HG03045 (cell line): ENCODE results near the gene KCTD11.

Experiments used
- ATAC-seq: cut with Tn5 transposase; IDR thresholded peaks from one replicate; pipeline ENCODE4 v1.9.1; 2021; ENCODE audit warnings: mild to moderate bottlenecking, moderate library complexity; ENCODE audit not compliant: unreplicated experiment

Gene KCTD11

DNA sequence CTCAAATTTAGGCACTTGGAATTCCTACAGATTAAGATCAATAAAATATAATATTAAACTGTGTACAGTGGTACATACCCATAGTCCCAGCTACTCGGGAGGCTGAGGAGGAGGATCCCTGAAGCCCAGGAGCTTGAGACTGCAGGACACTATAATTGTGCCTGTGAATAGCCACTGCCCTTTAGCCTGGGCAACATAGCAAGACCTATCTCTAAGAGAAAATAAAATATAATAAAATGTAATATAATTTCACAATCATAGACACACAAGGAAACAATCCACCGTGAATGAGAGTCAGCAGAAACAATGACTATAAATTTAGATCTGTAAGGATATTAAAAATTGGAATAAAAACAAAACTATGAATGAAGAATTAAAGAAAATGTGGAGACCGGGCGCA is 18.9 kb downstream of the KCTD11 start:
- no peak for ATAC-seq

DNA sequence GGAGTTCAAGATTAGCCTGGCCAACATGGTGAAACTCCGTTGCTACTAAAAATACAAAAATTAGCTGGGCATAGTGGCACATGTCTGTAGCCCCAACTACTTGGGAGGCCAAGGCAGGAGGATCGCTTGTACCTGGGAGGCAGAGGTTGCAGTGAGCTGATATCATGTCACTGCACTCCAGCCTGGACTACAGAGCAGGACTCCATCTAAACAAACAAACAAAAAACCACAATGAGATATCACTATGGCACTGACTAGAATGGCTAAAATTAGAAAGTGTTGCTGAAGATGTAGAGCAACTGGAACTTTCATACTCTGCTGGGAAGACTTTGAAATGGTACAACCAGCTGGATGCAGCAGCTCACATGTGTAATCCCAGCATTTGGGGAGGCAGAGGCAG is 22.4 kb downstream of the KCTD11 start:
- no peak for ATAC-seq

DNA sequence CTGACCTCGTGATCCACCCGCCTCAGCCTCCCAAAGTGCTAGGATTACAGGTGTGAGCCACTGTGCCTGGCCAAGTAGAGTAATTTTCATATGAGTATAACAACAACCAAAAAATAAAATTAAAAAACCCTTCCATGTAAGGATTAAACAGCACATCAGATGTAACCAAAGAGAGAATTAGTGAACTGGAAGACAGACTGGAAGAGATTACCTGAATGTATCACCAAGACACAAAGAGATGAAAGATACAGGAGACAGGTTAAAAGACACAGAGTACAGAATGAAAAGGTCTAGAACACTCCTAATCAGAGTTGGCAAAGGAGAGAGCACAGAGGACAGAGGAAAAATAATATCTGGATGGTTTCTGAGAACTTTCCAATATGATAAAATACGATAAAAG is 27.2 kb downstream of the KCTD11 start:
- no peak for ATAC-seq

DNA sequence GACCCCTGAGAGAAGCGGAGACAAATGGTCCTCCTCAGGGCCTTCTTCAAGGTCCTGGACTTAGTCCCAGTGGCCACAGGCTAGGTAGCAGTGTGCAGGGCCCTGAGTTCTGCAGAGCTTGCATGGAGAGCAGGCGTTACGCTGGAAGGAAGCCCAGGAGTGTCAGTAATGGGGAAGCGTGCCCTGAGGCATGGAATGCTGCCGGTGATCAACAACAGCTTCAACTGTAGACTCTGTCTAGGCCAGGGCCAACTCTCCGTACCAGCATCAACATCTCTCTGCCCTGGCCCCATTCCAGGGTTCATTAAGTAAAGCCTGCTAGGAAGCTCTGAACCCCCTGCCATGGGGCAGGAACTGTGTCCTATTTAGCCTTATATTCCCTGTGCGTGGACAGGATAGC is 28.4 kb downstream of the KCTD11 start:
- ATAC-seq, result no peak

DNA sequence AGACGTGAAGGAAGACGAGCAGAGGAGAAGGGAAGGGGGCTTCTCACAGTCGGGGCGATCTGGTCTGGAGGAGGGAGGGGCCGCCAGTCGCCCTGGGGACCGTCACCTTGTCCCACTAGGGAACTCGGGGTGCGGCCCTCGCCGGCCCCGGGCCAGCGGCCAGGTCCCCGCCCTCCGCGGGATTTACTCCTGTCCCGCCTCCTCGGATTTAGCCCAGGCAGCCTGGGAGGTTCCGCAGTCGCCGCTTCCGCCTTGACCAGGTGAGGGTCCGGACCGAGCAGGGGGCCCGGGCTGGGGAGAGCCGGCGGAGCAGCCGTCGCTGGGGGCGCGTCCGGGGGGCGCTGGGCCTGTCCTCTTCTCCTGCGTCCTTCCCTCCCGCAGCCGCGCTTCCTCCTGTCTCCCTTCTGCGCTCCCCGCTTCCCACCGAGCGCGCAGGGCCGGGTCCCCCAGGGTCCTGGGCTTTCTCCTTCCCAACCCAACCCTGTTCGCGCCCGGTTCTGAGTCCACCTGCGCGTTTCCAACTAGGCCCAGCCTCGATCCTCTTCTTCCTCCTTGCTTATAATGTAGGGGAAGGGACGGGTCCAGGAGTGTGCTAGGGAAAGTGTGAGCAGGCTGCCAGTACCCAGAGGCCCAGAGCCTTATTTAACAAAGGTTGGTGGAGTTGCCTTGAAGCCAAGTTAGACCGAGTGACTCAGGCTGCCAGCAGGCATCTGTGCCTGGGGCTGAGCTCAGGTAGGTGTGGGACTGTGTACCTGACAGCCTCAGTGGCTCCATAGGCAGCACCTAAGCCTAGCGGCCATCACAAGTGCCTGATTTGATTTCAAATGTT is 29.1 kb downstream of the KCTD11 start, which contains the start of gene TNK1:
Gene TNK1 (plus strand): TSS at position 235 of the 829 bp plus-strand sequence. CDS start 1,838 bp downstream, outside the sequence.
- no peak for ATAC-seq

DNA sequence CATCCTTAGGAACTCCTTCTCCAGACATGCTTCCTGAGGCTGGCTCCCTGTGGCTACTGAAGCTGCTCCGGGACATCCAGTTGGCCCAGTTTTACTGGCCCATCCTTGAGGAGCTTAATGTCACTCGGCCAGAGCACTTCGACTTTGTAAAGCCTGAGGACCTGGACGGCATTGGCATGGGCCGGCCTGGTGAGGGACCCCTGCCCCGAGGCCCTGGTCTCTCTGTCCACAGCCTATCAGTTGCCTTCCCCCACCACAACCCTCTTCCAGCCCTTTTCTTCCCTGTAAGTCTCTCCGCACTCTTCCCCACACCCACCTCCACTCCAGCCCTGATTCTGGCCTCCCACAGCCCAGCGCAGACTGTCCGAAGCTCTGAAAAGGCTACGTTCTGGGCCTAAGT is 30.9 kb downstream of the KCTD11 start:
- no peak for ATAC-seq

DNA sequence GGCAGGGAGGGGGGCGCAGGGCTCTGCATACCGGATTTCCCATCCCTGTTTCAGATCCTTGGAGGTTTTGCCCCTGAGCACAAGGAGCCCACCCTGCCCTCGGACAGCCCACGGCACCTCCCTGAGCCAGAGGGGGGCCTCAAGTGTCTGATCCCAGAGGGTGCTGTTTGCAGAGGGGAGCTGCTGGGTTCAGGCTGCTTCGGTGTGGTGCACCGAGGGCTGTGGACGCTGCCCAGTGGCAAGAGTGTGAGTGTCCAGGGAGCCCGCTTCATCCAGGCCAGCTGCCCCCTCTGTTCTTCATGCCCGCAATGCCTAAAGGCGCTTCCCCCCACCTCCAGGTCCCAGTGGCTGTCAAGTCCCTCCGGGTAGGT is 31.4 kb downstream of the KCTD11 start:
- no peak for ATAC-seq

DNA sequence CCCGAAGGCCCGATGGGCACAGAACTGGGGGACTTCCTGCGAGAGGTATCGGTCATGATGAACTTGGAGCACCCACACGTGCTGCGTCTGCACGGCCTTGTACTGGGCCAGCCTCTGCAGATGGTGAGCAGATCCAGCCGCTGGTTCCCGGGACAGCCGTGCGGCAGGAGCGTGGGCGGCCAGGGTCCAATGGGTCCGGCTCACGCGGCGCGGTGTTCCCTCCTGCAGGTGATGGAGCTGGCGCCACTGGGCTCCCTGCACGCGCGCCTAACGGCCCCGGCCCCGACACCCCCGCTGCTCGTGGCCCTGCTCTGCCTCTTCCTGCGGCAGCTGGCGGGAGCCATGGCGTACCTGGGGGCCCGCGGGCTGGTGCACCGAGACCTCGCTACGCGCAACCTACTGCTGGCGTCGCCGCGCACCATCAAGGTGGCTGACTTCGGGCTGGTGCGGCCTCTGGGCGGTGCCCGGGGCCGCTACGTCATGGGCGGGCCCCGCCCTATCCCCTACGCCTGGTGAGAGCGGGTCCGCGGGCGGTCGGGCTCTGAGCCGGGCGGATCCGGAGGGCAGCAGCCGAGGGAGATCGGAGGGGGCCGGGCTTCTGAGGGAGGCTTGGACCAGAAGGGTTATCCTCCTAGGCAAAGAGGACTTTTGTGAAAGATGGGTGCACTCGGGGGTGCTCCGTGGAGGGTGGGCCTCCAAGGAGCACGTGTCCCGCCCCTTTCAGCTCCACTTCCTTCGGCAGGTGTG is 32.0 kb downstream of the KCTD11 start:
- peak; percentile 63 for ATAC-seq

DNA sequence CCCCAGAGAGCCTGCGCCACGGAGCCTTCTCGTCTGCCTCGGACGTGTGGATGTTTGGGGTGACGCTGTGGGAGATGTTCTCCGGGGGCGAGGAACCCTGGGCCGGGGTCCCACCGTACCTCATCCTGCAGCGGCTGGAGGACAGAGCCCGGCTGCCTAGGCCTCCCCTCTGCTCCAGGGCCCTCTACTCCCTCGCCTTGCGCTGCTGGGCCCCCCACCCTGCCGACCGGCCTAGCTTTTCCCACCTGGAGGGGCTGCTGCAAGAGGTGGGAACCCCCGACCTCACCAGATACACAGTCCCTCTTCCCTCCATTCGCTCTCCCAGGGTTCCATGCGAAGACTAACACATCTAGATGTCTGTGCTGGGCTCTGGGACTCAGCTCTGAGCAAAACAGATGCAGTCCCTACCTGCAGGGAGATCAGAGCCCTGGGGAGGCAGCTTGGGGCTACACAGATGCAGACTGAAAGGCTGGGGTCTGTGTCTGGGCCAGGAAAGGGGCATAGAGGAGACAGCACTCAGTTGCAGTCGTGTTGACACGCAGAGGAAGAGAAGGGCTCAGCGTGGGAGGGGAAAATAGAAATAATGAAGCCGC is 32.6 kb downstream of the KCTD11 start:
- no peak for ATAC-seq

DNA sequence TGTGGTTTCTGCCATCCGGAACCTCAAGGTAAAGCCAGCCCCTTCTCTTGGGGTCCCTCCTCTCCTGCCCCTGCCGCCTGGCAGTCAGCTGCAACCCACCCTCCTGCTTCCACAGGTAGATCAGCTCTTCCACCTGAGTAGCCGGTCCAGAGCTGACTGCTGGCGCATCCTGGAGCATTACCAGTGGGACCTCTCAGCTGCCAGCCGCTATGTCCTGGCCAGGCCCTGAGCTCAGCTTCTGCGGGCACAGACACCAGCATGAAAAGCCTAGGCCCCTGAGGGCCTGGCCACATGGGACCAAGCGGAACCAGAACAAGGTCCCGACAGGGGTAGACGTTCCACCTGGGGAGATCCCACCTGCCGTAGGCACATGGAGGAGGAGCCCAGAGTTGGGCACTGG is 36.9 kb downstream of the KCTD11 start:
- no peak for ATAC-seq

DNA sequence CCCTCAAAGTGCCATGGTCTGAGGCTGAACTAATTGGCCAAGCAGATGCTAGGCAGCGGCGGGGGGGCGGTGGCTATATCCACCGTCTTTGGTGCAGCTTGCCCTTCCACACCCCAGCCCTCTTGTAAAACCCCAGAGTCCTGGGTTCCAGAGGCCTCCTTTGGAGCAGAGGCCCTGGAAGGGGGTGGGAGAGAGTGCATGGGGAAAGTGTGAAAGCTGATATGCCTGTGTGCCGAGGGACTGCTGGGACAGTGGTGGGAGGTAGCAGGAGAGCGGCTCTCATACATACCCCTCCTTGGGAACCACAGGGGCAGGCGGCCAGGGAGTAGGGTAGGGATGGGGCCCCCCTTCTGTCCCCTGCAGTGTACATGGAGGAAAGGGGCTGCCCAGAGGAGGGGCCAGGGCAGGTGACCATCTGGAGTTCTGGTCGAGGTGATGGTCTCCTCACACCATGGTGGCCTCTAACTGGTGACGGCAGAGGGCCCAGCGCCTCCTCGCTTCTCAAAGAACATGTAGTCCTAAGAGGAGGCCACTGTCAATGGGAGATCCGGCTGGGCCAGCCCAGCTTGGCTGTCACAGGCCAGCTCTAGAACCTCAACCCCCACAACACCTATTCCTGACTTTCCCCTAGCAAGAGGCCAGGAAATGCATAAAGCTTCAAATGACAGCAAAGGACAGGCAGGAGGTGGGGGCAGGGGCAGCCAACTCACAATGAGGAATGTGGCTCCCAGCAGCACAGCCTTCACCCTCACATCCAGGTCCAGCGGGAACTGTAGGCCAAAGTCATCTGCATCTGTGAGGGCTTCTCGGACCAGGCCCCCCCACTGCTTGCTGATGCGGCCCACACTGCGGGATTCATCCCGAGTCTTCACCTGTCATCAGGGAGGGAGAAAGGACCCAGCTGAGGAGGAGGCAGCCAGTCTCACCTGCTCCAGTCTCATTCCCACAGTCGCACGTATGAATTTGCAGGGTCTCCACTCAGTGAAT is 38.3 kb downstream of the KCTD11 start:
- ATAC-seq, result no peak

DNA sequence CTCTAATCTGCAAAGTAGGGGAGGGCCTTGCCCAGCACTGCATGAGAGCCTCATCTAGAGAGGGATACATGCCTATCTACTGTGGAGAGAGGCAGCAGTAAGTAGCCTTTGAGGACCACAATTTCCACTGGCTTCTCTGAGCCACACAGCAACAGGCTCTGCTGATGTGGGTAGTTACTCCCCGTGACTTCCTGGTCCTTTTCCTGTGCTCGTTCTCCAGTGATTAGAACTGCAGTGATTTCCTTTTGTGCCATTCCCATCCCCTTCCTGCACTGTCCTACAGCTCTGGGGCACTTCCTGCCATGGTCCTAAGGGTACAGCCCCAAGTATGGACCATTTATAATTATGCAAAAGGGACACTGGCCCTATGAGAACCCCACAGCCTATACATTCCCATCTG is 39.3 kb downstream of the KCTD11 start:
- ATAC-seq, result no peak

DNA sequence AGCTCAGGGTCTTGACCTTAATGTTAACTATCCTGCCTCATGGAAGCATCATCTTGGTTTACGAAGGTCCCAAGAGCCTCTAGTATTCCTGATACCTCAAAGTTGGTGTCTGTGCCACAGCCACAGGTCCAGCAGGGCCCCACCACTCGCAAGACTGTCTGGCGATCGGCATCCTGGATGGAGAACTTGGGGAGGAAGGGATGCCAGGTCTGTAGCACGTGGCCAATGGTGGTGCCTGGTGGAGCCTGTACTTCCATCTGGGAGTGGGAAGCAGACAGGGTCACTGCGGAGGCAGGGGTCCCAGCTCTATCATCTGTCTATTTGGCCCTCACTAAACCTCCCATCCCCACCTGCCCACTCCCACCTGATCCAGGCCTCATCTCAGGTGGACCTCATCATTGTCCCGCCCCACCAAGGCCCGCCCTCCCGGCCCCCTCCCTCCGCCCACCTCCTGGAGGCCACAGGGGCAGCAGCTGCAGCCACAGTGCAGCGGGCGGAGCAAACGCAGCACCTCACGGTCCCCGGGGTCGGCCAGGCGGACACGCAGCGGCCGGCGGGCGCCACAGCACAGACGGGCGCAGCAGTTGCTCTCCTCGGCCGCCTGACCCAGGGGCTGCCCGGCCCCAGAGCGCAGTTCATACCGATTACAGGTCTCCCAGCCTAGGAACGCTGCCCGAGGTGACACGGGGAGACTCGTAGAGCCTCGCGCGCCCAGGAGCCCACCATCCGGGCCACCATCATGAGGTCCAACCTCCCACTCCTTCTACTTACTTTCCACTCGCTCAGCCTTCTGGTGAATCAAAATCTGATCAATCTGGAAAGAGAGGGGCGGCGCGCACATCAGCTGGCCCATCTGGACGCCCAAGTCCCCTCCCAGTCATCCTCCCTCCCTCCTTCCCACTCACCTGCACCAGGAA is 41.0 kb downstream of the KCTD11 start:
- no peak for ATAC-seq

DNA sequence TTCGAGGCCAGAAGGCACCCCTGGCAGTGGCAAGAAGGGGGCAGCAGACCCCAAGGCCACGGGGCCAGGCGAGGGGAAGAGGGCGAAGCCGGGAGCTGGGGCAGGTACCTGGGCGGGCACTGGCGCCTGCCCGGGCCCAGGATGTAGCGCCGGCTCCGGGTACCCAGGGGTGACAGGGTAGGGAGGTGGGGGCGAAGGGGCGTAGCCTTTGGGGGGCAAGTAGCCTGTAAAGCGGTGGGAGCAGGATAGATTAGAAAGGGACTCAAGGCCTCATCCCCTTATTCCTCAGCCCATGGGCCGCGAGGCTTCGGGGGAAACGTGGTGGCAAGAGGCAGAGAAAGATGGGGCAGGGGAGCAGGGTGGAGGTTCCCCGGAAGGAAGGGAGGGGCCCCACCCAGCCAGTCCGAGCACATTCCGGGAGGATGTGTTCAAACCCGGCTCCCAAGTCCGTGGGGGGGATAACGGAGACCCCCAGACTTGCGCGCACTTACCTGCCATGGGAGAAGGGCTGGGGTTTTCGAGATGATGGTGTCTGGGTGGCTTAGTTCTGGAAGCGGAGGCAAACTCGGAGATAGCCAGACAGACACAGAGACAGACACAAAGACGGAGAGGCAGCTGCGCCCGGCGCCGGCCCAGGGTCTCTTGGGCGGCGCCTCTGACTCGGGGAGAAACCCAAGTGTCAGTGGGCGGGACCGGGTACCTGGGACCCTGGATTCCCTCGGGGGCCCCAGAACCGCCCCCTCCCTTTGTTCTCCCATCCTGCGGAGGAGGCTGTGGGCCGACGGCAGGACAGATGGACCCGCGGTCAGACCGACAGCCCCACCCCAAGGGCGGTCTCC is 41.9 kb downstream of the KCTD11 start:
- peak; percentile 54 for ATAC-seq

DNA sequence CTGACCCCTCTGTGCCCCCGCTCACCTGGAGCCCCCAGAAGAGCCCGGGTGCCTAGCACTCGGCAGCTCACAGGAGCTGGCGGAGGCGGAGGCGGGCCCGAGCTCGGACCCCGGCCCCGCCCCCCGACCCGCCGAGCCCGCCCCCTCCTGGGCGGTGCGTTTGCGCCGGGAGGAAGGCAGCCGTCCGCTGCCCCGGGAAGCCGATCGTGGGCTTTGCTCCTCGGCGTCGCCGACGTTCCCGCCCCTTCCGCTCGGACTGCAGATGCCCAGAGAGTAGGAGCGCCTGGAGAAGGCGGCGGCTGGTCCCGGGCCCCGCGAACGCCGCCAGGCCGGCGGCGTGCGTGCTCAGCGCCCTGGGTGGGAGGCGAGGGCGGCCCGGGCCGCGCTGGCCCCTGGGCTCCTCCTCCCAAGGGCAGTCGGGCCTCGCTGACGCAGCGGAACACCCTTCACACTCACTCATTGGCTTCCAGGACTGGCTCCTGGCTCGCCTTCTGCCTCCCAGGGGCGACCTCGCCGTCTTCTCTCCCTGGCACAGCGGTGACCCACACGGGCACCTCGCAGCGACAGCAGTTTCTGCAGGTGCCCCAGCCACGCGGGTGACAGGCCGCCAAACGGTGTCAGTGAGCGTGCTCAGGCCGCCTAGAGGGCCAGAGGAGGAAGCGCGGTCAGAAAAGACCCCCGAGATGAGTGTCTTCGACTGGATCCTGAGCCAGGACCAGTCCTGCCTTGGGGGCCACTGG is 42.7 kb downstream of the KCTD11 start, which contains the start of gene PLSCR3:
Gene PLSCR3 (minus strand): TSS at position 74 of the 740 bp plus-strand sequence. CDS start 415 bp downstream, outside the sequence.
- peak; percentile 71 for ATAC-seq

DNA sequence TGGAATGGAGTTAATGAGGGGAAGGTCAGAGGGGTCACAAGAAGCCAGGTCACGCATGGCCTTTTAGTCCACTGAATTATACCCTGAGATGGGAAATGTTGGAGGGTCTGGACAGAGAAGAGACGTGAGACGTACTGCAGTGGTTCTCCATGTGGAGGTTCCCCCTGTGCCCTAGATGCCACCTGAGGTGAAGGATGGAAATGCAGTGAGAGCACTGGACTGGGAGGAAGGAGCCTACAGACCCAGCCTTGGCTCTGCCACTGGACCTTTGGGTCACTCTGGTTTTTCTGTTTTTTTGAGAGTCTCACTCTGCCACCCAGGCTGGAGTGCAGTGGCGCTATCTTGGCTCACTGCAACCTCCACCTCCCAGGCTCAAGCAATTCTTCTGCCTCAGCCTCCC is 44.2 kb downstream of the KCTD11 start:
- no peak for ATAC-seq

DNA sequence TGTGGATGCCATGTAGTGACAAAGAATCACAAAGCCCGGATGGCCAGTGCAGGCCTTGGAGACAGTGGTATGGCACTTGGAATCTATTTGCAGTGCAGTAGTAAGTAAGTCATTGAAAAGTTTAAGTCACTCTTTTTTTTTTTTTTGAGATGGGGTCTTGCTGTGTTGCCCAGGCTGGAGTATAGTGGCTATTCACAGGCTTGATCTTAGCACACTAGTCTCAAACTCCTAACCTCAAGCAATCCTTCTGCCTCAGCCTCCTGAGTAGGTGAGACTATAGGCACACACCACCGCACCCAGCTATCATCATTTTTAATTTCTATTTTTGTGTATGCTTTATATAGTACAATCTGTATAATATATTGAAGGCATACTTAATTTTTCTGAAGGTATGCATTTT is 46.6 kb downstream of the KCTD11 start:
- ATAC-seq, result no peak
